HG03025 (cell line): Measurements from ENCODE around the gene BNIP2.
"Not testable (repeated sequence)": the region's sequence is repeated elsewhere in the genome, so short reads cannot be mapped to it uniquely, and the experiment has no call there.

Source experiments
- ATAC-seq: cut with Tn5 transposase; IDR thresholded peaks from one replicate; pipeline ENCODE4 v1.9.1; 2021; ENCODE audit warnings: mild to moderate bottlenecking, moderate library complexity; ENCODE audit not compliant: unreplicated experiment, low FRiP score

BNIP2 gene

GRCh38 chr15:59689626-59690236, 611 bp upstream of the BNIP2 start:
- no peak for ATAC-seq

GRCh38 chr15:59688423-59688781, 718 bp downstream of the BNIP2 start:
- ATAC-seq: peak; percentile 5

DNA sequence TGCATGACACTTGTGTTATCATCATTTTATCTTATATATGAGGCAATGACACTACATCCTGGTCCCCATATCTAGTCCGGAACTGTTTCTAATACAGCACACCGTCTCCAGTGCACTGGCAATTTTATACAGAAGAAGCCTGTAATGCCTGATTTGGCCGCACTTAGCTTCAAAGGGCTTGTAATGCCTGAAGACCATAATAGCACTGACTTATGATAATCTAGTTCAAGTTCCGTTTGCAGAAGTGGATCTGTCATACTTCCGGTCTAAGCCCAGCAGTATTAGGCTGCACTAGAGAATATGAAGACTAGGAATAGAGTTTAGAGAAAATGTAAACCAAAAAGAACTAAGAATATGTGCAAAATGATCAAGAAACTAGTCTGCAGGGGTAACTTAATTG, 1.3 kb downstream of the BNIP2 start:
- no peak for ATAC-seq

GRCh38 chr15:59686389-59686788, 2.7 kb downstream of the BNIP2 start:
- ATAC-seq: no peak

DNA sequence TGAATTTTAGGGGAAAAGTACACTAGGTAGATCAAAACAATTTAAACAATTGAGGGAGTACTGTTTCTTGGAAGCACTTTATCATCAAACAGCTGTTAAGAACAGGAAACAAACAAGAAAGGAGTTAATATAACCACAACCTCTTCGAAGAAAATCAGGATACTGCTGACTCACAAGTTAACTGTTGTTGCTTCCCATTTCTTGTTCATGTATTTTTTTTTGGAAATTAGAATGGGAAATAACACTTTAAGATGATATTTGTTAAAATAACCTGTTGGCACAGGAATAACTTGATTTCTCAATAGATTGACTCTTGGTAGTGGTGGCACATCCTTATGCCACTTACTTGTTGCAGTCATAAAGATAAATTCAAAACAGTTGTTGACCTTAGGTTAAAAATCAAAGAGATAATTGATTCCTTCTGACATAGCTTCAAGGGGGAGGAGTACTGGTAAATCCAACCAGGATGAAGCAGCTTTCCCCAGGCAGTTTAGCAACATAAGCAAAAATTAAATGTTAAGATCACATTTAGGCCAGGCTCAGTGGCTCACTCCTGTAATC, 3.3 kb downstream of the BNIP2 start:
- no peak for ATAC-seq

DNA sequence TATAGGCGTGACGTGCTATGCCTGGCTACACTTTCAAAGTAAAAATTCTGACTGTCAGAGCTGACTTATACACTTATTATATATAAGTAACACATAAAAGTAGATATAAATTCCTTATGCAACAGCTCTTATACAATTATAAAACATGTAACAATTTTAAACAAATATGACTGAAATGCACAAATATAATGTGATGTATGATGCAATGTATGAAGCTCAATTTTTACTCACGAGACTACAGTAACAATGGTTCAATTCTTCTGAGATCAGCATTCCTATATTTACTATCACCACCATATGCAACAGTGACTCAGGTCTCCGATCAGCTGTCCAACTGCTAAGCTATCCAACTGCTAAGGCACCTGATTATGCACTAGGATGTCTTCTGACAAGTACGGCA, 8.2 kb downstream of the BNIP2 start:
- no peak for ATAC-seq

- ATAC-seq: no peak
Measured at GRCh38 chr15:59680346-59680745, 8.8 kb downstream of the BNIP2 start.

- no peak for ATAC-seq
Measured at GRCh38 chr15:59678620-59679019, 10.5 kb downstream of the BNIP2 start.

DNA sequence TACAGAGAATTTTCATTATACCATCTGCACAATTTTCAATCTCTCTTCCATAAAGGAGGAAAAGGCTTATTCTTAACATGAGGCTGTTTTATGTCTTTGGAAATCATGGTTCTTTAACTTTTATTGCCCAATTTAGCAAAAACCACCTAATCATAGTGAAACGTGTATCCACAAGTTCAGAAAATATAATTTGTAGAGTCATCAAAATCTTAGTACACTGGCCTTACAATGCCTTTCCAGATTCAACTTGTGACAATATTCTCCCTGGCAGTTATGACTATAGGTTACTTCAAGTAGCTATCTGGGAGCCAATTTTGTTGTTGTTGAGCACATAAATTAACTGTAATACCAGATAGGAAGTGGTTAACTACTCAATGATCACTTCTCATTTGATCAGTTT, 10.9 kb downstream of the BNIP2 start:
- no peak for ATAC-seq

- no peak for ATAC-seq
Measured at GRCh38 chr15:59676565-59676964, 12.6 kb downstream of the BNIP2 start.

- ATAC-seq: no peak
Measured at GRCh38 chr15:59674361-59674877, 14.7 kb downstream of the BNIP2 start.

DNA sequence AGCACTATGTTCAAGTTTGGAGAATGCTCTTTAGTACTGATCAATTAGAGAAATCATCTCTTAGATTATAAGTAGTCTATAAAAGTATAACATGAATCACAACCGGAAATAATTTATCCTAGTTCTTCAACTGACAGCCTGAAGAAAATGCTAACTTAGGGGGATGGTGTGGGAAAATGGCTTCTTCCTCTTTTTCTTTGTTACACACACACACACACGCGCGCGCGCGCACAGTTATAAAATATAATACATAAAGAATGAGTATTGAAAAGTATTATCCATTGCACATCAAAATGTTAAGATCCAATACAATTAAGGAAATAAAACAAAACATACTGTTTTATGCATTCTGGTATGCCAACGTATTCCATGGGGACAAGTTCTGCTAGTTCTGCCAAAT, 20.6 kb downstream of the BNIP2 start:
- no peak for ATAC-seq

DNA sequence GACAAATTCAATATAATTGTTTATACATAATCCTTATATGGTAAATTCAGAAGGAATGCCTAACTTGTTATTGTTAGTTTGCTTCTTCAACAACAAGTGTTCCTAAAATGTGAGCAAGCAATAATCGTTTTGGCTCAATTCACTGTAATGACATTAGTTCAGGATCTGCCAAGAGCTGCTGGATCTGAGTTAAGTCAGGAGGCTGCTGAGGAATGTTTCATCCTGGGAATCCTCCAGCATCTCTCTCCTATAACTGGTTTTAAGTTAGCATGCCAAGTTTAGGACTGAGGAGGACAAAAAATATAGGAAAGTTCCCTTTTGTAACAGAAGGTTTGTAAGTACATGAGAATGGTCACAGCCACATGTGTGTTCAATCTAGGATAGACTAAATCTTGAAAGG, 26.9 kb downstream of the BNIP2 start:
- ATAC-seq: no peak

- ATAC-seq: no peak
Measured at GRCh38 chr15:59659366-59659765, 29.8 kb downstream of the BNIP2 start.

DNA sequence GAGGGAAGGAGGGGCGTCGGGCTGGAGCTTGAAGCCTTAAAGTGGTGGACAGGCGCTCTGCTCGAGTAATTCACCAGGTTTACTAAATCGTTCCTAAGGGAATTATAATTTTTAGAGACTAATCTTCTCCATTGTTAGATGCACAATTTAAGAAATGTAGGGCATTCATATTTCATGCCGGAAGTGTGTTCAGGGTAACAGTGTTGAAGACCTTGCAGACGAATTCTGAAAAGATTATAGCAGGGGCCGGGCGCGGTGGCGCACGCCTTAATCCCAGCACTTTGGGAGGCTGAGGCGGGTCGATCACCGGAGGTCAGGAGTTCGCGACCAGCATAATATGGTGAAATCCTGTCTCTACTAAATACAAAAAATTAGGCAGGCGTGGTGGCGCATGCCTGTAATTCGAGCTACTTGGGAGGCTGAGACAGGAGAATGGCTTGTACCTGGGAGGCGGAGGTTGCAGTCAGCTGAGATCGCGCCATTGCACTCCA, 31.4 kb downstream of the BNIP2 start:
- no peak for ATAC-seq

DNA sequence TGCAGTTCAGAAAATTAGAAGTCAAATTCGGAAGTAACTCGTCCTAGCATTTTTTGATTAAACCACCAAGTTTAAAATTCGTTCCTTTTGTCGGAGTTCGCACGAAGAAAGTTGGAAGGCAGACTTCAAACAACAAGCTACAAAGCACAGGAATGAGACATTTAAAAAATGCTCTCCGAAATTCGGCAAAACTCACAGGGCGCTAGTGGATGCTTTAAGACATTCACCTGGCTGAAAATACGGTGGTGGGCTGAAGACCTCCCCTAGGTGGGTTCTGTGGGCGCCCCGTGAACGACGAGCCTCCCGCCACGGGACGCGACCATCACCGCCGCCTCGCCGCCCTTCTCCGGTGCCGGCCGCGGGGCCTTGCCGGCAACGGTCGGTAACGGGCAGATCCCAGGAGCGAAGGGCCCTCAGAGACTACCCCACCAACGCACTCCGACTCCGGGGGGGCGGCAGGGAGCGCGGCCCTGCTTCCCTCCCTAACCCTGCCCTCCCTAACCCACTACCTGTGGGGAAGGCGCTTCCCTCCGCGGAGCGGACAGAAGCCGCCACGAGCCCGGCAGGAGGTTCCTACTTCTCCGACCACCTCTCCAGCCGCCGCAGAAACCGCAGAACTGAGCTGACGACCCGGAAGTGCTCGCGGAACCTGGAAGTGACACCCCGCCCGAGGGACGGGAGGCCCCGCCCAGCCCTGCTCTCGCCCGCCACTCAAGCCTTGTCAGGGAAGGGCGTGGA, 32.1 kb downstream of the BNIP2 start, which contains the start of gene GTF2A2:
GTF2A2 (minus strand) TSS at position 619 of the 738 bp plus-strand sequence. CDS start 5,238 bp downstream, outside the sequence.
- peak; percentile 98 for ATAC-seq

DNA sequence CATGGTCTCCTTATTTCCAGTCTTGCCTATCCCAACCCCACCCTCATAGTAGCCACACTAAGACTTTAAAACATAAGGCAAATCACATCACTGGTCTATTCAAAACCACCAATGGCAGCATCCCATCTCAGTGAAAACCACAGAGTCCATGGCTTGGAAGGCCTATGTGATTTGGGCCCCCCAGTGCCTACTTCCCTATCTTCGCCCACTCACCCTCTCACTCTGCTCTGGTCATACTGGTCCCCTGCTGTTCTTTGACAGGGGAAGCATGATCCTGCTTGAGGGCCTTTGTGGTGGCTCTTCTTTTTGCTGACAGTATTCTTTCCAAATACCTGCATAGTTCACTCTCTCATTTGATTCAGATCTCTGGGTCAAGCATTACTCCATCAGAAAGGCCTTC, 35.1 kb downstream of the BNIP2 start:
- no peak for ATAC-seq

DNA sequence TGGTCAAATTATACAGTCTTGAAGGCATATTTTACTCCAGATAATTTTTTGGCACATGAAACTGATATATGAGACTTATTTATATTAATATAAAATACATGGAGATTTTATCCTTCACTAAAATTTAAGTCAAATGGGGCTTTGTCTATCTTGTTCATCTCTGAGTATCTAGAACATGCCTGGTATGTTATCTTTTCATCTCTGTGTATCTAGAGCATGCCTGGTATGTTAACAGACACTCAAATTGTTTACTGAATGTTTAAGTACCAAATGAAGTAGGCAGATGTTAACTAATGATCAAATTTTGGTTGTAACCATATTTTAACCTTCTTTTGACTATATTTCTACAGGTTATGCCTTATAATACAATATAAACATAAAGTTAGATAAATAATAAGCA, 39.5 kb downstream of the BNIP2 start:
- no peak for ATAC-seq

DNA sequence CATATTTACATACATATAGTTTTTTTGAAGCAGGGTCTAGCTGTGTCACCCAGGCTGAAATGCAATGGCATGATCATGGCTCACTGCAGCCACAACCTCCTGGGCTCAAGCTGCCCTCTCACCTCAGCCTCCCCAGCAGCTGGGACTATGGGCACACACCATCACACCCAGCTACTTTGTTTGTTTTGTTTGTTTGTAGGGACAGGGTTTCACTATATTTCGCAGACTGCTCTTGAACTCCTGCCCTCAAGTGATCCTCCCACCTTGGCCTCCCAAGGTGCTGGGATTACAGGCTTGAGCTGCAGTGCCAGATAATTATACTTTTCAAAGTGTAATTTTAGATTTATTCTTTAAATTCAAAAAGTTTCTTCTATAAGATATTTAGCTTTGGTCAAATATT, 42.0 kb downstream of the BNIP2 start:
- ATAC-seq: no peak

DNA sequence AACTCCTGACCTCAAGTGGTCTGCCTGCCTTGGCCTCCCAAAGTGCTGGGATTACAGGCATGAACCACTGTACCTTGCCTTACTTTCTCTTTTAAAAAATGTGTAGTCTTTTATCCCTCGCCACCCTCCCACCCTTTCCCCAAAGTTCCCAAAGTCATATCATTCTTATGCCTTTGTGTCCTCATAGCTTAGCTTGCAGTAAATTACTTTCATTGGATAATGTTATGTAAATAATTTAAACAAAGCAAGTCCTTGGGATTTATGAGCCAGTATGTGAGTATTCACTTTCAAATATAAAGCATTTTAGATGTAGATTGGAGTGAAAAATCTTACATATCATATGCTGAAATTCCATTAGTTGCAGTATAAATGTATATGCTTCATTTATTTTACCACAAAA, 42.8 kb downstream of the BNIP2 start:
- no peak for ATAC-seq

GRCh38 chr15:59645812-59646211, 43.3 kb downstream of the BNIP2 start:
- not testable (repeated sequence) for ATAC-seq

GRCh38 chr15:59644756-59645155, 44.4 kb downstream of the BNIP2 start:
- ATAC-seq: no peak
